GM21825 (cell line): ENCODE data around the gene NACAD.

ENCODE experiments used
- ATAC-seq: cut with Tn5 transposase; IDR thresholded peaks from one replicate; pipeline ENCODE4 v1.9.1; 2021; ENCODE audit warnings: mild to moderate bottlenecking, moderate library complexity; ENCODE audit not compliant: unreplicated experiment

Gene NACAD

GRCh38 chr7:45076946-45077345 lies 11.8 kb downstream of the NACAD start:
- no peak for ATAC-seq

GRCh38 chr7:45075871-45076796 lies 12.6 kb downstream of the NACAD start:
- no peak for ATAC-seq

- no peak for ATAC-seq
Measured at GRCh38 chr7:45075355-45075644, 13.5 kb downstream of the NACAD start.

- ATAC-seq: no peak
Measured at GRCh38 chr7:45074528-45075354, 14.0 kb downstream of the NACAD start.

- ATAC-seq: no peak
Measured at GRCh38 chr7:45073786-45074527, 14.8 kb downstream of the NACAD start.

- no peak for ATAC-seq
Measured at GRCh38 chr7:45073031-45073785, 15.6 kb downstream of the NACAD start.

- no peak for ATAC-seq
Measured at GRCh38 chr7:45072131-45073030, 16.4 kb downstream of the NACAD start.

- ATAC-seq: no peak
Measured at GRCh38 chr7:45071528-45071927, 17.2 kb downstream of the NACAD start.

- no peak for ATAC-seq
Measured at GRCh38 chr7:45070254-45070642, 18.5 kb downstream of the NACAD start.

GRCh38 chr7:45069444-45070253 lies 19.1 kb downstream of the NACAD start:
- ATAC-seq: no peak

- ATAC-seq: no peak
Measured at GRCh38 chr7:45068236-45069023, 20.3 kb downstream of the NACAD start.

GRCh38 chr7:45067582-45067981 lies 21.2 kb downstream of the NACAD start:
- no peak for ATAC-seq

- ATAC-seq: no peak
Measured at GRCh38 chr7:45066409-45066808, 22.4 kb downstream of the NACAD start.

- no peak for ATAC-seq
Measured at GRCh38 chr7:45065031-45065995, 23.5 kb downstream of the NACAD start.

GRCh38 chr7:45064047-45064725 lies 24.6 kb downstream of the NACAD start:
- ATAC-seq: no peak

- no peak for ATAC-seq
Measured at GRCh38 chr7:45061806-45062425, 26.9 kb downstream of the NACAD start.
